Large intestine (tissue), 3 donors: Measurements from ENCODE around the gene SMIM7. TPM values are rescaled to one million over a fixed set of nuclear protein-coding genes. Genes with fewer than 3 reads are reported as not detected.

ENCODE experiments used
- DNase-seq, 2 donors: peaks; one replicate each; pipeline versions ENCODE4 v3.0.0 to v3.0.0-alpha.2; 2013
- H3K27ac ChIP-seq: one replicate; pipeline ENCODE4 v1.5.1; 2013; ENCODE audit warnings: low read length
- H3K27me3 ChIP-seq: 2 replicates; pipeline ENCODE4 v1.6.1; 2013; ENCODE audit warnings: low read length; ENCODE audit not compliant: control insufficient read depth, insufficient read depth
- H3K36me3 ChIP-seq: 2 replicates; pipeline ENCODE4 v1.6.1; 2013; ENCODE audit warnings: low read length; ENCODE audit not compliant: control insufficient read depth, insufficient read depth
- H3K4me1 ChIP-seq: one replicate; pipeline ENCODE4 v1.6.1; 2013; ENCODE audit warnings: low read length; ENCODE audit not compliant: control insufficient read depth, insufficient read depth
- H3K4me3 ChIP-seq: one replicate; pipeline ENCODE4 v1.5.1; 2013; ENCODE audit warnings: low read length
- H3K9me3 ChIP-seq: one replicate; pipeline ENCODE4 v1.6.1; 2013; ENCODE audit warnings: mild to moderate bottlenecking, low read depth, low read length, moderate library complexity; ENCODE audit not compliant: control insufficient read depth
- WGBS: methylation state at CpG from one replicate; pipeline ENCODE4 v1.1.5; 2013; ENCODE audit warnings: low lambda C conversion rate; ENCODE audit not compliant: insufficient coverage; 5-methylcytosine and 5-hydroxymethylcytosine counted together
- polyA plus RNA-seq: library from polyadenylated mRNA; unstranded; fragments of 120-200 nt; gene quantifications from one replicate; pipeline ENCODE4 v1.2.1, GENCODE V29; 2013

The SMIM7 gene
- polyA plus RNA-seq, 1 donor: 85.6 TPM

DNA sequence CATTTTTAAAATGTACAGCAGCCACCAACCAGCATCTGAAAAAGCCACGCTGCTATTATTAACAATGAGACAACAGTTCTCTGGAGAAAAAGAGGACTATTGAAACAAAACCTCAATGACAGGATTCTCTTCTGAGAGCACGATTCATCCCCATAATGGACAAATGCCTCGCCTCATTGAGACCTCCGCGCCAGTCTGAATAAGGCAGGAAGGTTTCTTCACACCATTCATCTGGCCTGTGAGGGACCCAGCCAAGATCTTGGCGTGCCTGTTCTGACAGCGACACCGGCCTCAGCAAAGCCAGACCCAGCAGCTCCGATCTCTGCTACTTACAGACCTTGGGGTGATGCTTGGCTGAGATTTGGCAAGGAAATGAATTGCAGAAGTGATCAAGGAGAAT lies 14.8 kb downstream of the SMIM7 start:
- Histone ChIP-seq H3K4me1 (no peaks in the 10 kb centered on the region), H3K4me3 (no peak overlapping the region), H3K9me3 (no peaks in the 10 kb centered on the region), H3K36me3 (peaks cover 62% of the 10 kb centered on the region), H3K27ac (no peak overlapping the region), H3K27me3 (no peaks in the 10 kb centered on the region)
- WGBS: 83% methylated on average over 1 of the region's 9 CpGs
- DNase-seq: no peak

DNA sequence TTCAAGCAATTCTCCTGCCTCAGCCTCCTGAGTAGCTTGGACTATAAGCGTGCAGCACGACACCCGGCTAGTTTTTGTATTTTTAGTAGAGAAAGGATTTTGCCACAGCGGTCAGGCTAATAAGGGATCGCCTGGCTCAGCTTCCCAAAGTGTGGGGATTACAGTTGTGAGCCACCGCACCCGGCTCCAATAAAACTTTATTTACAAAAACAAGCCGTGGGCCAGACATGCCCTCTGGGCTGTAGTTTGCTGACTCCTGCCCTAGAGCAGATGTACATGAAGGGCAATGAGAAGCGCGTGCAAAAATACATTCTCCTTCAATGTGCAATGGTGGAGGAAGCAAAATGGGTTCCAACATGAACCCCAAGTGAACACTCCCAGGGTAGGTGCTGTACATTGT lies 18.2 kb downstream of the SMIM7 start:
- DNase-seq: no peak
- Histone ChIP-seq H3K27ac (no peak overlapping the region), H3K9me3 (no peaks in the 10 kb centered on the region), H3K36me3 (peaks cover 63% of the 10 kb centered on the region), H3K4me3 (no peak overlapping the region), H3K27me3 (no peaks in the 10 kb centered on the region), H3K4me1 (no peaks in the 10 kb centered on the region)
- WGBS: no CpG with 5 or more reads among the region's 10 CpGs

DNA sequence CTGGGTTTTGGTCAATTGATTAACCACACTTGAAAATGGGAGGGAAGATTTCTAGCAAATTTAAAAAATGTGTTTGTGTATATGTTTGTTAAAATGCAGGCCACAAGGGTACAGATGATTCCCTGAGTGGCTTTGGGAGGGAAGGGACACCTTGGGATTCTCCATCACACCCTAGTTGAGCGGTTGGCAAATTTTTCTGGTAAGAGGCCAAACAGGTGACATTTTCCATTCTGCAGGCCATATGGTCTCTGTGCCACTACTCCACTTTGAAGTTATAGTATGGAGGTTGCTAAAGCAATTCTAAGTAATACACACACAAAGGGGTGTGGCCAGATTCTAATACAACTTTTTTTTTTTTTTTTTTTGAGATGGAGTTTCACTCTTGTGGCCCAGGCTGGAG lies 19.0 kb downstream of the SMIM7 start:
- no CpG with 5 or more reads among the region's 1 CpG for WGBS
- peaks cover 57% of the 10 kb centered on the region for H3K36me3 ChIP-seq

DNA sequence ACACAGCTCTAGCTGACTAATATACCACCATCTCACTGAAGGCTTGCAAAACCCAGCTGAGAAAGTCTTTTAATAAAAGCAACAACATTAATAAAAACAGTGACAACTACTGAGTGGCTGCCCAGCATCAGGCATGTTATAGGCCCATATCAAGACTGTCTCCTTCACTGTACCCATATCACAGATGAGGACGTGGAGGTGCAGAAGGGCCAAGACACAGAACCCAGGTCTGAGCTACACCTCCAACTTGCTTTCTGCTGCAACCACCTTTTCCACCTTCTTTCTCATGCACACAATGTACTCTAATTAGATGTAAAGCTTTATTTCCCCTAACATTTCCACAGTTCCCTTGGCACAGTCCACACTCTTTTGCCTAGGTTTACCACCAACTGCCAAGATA lies 21.3 kb downstream of the SMIM7 start:
- H3K36me3 ChIP-seq: peaks cover 53% of the 10 kb centered on the region
- no peak for DNase-seq
- no peak overlapping the region for H3K27ac ChIP-seq
- H3K4me1 ChIP-seq: no peaks in the 10 kb centered on the region
- H3K4me3 ChIP-seq: no peak overlapping the region
- H3K9me3 ChIP-seq: no peaks in the 10 kb centered on the region
- WGBS: no CpG with 5 or more reads among the region's 1 CpG
- no peaks in the 10 kb centered on the region for H3K27me3 ChIP-seq

More for the DNA sequence above, 19.0 kb downstream of the SMIM7 start:
- H3K9me3 ChIP-seq: no peaks in the 10 kb centered on the region
- H3K27ac ChIP-seq: no peak overlapping the region
- no peaks in the 10 kb centered on the region for H3K4me1 ChIP-seq
- no peak for DNase-seq
- no peak overlapping the region for H3K4me3 ChIP-seq
- no peaks in the 10 kb centered on the region for H3K27me3 ChIP-seq

DNA sequence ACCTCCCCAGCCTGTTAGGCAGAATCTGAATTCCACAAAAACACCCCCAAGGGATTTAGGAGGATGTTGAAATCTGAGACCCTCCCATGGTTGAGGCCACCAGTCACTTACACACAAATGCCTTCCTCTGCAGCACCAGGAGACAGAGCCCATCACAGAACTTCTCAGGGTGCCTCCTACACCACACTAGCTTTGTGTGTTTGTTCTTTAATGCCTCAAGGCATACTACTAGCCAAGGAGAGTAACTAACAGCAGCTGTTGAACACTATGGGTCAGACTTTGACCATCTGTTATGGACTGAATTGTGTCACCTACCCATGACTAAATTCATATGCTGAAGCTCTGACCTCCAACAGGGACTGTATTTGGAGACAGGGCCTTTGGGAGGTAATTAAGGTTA lies 22.4 kb downstream of the SMIM7 start:
- Histone ChIP-seq H3K27me3 (no peaks in the 10 kb centered on the region), H3K4me3 (no peak overlapping the region), H3K4me1 (no peaks in the 10 kb centered on the region), H3K27ac (no peak overlapping the region), H3K9me3 (no peaks in the 10 kb centered on the region), H3K36me3 (peaks cover 53% of the 10 kb centered on the region)
- DNase-seq: no peak

DNA sequence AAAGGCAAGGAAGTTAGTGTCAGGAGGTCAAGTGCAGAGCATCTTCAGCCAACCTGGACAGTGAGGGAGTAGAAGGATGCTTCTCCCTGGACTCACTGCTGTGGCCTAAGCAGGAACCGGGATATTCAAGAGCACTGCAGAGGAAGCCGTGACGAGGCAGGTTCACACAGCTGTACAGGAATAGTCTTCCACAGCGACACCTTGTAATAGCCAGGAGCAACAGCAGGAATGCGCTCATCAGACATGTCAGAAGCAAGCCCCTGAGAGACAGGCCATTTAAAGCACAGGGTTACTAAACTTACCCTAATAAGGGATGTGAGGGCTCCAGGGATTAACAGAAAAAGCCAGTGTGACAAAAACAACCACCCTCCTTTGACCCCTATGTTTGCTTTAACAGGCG lies 28.5 kb downstream of the SMIM7 start:
- H3K27ac ChIP-seq: no peak overlapping the region
- 100% methylated on average over 1 of the region's 6 CpGs for WGBS
- no peak for DNase-seq
- peaks cover 29% of the 10 kb centered on the region for H3K36me3 ChIP-seq
- H3K4me3 ChIP-seq: no peak overlapping the region
- H3K9me3 ChIP-seq: no peaks in the 10 kb centered on the region
- H3K4me1 ChIP-seq: peaks cover 10% of the 10 kb centered on the region
- no peaks in the 10 kb centered on the region for H3K27me3 ChIP-seq

DNA sequence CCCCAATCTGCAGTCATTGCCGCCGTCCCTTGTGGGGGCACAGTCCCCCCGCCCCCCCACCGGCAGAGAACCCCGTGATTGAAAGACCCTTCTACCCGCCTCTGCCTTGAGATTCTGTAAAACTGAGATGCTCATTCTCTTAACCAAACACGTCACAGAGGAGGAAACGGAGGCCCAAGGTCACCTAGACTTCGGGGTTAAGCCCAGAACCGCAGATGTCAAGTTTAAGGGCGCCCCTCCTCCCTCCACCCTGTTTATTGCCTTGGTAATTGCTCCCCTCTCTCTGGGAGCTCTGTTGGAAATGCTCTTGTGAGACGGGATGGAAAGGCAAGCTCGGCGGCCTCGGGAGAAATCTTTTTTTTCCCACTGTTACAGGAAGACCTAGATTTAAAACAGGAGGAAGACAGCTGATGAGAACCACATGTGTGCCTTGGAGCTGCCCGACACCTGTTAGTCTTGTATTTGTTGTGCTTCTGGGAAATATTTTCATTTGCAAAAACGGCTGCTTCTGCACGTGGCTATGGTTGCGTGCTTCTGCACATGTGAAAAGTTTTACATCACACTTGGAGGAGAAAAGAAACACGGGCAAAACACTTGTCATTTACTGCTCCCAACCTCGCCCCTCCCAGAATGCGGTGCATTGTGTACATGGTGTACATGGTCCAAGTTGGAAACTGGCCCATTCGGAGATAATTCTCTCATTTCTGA lies 30.8 kb downstream of the SMIM7 start:
- Histone ChIP-seq H3K9me3 (no peaks in the 10 kb centered on the region), H3K27ac (peak overlapping the region; percentile 98), H3K27me3 (no peaks in the 10 kb centered on the region), H3K4me3 (peak overlapping the region; percentile 100), H3K4me1 (peaks cover 10% of the 10 kb centered on the region), H3K36me3 (peaks cover 22% of the 10 kb centered on the region)
- peak; percentile 43 to 64 for DNase-seq
- no CpG with 5 or more reads among the region's 23 CpGs for WGBS

DNA sequence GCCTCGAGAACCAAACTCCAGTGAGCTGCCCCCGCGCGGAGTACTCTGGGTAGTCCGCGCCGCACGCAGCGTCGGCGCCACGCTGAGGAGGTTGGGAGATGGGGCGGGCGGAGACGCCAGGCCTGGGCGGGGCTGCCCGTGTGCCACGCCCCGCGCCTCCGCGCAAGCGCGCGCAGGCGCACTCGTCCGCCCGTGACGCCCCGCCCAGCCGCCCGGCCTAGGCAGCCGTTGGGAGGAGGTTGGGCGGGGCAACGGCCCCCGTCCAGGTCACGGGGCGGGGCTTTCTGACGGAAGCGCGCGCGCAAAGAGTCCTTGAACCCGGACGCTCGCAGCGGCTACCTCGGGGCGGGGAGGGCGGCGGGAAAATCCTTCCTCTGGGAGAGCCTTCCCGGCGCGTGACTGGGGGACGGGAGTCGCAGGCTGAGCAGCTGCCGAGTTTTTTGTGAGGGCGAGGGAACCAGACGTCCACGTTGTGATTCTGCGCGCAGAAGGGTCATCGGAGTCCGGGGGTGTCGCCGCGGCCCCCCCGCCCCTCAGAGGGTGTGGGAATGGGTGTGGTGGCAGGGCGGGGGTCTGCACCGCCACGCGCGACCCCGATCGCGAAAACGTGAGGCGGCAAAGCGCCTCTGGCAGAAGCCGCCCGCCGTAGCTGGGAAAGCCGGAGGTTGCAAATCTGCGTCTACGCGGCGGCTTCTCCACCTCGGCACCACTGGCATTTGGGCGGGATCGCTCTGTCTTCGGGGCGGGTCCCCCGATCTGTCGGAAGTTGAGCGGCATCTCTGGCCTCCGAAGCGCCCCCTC lies 31.6 kb downstream of the SMIM7 start, which contains the start of gene MED26:
Gene MED26, minus strand, starts transcription at position 22 of the 801 bp plus-strand sequence. CDS start 261 bp downstream, outside the sequence.
- H3K4me1 ChIP-seq: peaks cover 10% of the 10 kb centered on the region
- peak within 1 kb of the TSS; percentile 98 for H3K27ac ChIP-seq
- WGBS: no CpG with 5 or more reads among the region's 98 CpGs

DNA sequence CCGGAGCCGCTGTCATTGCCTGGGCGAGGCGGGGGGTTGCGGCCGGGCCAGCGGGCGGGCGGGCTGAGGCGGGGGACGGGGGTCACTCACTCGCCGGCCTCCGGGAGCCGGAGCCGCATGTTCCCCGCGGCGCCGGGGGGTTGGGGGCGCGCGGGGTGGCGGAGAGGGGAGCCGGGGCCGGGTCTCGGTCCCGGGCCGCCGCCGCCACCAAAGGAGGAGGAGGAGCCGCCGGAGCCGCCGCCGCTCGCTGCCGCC lies 32.1 kb downstream of the SMIM7 start:
- no CpG with 5 or more reads among the region's 38 CpGs for WGBS
- H3K27me3 ChIP-seq: no peaks in the 10 kb centered on the region
- peaks cover 22% of the 10 kb centered on the region for H3K36me3 ChIP-seq
- peak overlapping the region; percentile 90 for H3K4me3 ChIP-seq
- no peaks in the 10 kb centered on the region for H3K9me3 ChIP-seq
- no peak for DNase-seq
- H3K4me1 ChIP-seq: peaks cover 10% of the 10 kb centered on the region
- no peak overlapping the region for H3K27ac ChIP-seq

More for the DNA sequence above, 31.6 kb downstream of the SMIM7 start, which contains the start of gene MED26:
- Histone ChIP-seq H3K4me3 (peak within 1 kb of the TSS; percentile 100), H3K27me3 (no peaks in the 10 kb centered on the region), H3K36me3 (peaks cover 23% of the 10 kb centered on the region), H3K9me3 (no peaks in the 10 kb centered on the region)
- DNase-seq: peak; percentile 96

DNA sequence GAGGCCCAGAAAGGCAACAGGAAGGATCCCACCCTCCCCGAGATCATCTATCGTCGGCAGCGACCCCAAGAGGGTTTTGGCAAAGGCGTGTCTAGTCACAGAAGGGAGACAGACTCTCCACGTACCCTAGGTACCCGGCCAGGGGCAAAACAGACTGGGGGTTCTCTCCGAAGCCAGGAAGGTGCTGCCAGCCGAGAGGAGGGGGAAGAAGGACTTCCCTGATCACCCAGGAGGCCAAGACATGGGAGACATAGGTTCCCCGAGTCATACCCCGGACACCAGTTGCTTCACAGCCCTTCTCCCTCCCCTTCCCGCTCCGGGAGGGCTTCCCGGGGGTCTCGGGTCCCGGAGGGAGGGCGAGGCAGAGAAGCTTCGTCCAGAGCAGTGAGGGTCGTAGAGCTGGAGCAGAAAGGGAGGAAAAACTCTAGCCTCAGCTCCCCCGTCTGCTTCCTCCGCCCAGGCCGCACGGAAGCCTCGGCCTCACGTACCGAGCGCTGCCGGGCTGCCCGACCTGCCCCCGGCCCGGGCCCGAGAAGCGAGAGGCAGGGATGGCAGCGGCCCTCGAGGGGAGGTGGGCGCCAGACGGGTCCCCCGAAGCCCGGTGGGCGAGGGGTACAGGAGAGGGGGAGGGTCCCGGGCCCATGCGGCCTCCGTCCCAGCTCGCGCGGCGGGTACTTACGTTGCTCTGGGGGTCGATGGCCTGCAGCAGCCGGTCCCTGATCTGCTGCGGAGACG lies 32.6 kb downstream of the SMIM7 start:
- H3K4me3 ChIP-seq: peak overlapping the region; percentile 90
- no peaks in the 10 kb centered on the region for H3K9me3 ChIP-seq
- H3K4me1 ChIP-seq: peaks cover 10% of the 10 kb centered on the region
- no CpG with 5 or more reads among the region's 52 CpGs for WGBS
- no peaks in the 10 kb centered on the region for H3K27me3 ChIP-seq
- H3K27ac ChIP-seq: peak overlapping the region; percentile 47
- peaks cover 22% of the 10 kb centered on the region for H3K36me3 ChIP-seq
- peak in 1 of 2 donors; percentile 14 for DNase-seq
